GM23338 (cell line): ENCODE results near the gene AMZ1. TPM values are rescaled to one million over a fixed set of nuclear protein-coding genes. Genes with fewer than 3 reads are reported as not detected.

ENCODE experiments used
- EZH2phosphoT487 ChIP-seq: fragments of 200-600 bp; sonication (generic); IDR thresholded peaks from one replicate; pipeline ENCODE4 v1.8.1; 2018; ENCODE audit warnings: antibody characterized with exemption; ENCODE audit not compliant: unreplicated experiment
- JUNB ChIP-seq: IDR thresholded peaks from one replicate; pipeline ENCODE4 v1.6.1; 2016; ENCODE audit warnings: antibody characterized with exemption; ENCODE audit not compliant: unreplicated experiment
- ZNF462 ChIP-seq: fragments of 250-450 bp; sonication (Bioruptor Pico); IDR thresholded peaks from 2 replicates; pipeline ENCODE4 v1.5.0; 2020; ENCODE audit warnings: mild to moderate bottlenecking, moderate library complexity
- polyA plus RNA-seq: library from polyadenylated mRNA; unstranded; fragments of >200 nt; fragmentation: Nextera tagmentation; extraction: Ambion mirVana; gene quantifications from 2 replicates; pipeline ENCODE4 v1.2.1, GENCODE V29; 2016
- total RNA-seq: library from RNA; depleted of rRNA; stranded (reverse); fragments of >200 nt; shearing (Covaris generic); gene quantifications from 2 replicates; pipeline ENCODE4 v1.2.3, GENCODE V29; 2014
- TF ChIP-seq, protein P1 (sequence below): IDR thresholded peaks from one replicate; pipeline ENCODE4 v1.6.1; 2018; ENCODE audit warnings: antibody characterized with exemption; ENCODE audit not compliant: unreplicated experiment

Gene AMZ1
- total and polyA plus RNA-seq, 2 experiments from 2014 or later, result 0.73 to 4.5 TPM

DNA sequence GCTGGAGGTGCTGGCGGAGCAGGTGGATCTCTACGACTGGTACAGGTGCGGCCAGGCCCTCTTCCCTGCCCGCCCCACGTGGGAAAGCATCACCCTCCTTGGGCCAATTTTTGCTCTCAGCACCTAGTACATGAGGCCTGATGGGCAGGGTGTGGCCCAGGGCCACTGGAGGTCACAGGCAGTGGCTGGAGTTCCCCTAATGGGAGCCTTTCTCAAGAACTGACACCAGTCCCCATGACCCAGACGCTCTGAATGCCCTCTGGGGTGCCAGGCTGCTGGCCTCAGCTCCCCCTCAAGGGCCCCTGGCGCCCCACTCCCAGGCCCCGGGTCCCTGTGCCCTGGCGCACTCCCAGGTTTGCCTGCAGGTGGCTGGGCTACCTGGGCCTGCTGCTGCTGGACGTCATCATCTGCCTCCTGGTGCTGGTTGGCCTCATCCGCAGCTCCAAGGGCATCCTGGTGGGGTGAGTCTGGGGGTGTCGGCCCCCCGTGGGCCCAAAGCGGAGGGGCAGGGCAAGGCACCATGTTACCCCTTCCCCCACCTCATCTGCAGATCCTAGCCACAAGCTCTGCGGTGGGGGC lies 40.3 kb upstream of the AMZ1 start (continued):
- TF ChIP-seq ZNF462 (CRISPR knock-in tag) (no peak), EZH2phosphoT487 (no peak), JUNB (no peak)
- TF ChIP-seq, protein P1, sequence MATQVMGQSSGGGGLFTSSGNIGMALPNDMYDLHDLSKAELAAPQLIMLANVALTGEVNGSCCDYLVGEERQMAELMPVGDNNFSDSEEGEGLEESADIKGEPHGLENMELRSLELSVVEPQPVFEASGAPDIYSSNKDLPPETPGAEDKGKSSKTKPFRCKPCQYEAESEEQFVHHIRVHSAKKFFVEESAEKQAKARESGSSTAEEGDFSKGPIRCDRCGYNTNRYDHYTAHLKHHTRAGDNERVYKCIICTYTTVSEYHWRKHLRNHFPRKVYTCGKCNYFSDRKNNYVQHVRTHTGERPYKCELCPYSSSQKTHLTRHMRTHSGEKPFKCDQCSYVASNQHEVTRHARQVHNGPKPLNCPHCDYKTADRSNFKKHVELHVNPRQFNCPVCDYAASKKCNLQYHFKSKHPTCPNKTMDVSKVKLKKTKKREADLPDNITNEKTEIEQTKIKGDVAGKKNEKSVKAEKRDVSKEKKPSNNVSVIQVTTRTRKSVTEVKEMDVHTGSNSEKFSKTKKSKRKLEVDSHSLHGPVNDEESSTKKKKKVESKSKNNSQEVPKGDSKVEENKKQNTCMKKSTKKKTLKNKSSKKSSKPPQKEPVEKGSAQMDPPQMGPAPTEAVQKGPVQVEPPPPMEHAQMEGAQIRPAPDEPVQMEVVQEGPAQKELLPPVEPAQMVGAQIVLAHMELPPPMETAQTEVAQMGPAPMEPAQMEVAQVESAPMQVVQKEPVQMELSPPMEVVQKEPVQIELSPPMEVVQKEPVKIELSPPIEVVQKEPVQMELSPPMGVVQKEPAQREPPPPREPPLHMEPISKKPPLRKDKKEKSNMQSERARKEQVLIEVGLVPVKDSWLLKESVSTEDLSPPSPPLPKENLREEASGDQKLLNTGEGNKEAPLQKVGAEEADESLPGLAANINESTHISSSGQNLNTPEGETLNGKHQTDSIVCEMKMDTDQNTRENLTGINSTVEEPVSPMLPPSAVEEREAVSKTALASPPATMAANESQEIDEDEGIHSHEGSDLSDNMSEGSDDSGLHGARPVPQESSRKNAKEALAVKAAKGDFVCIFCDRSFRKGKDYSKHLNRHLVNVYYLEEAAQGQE, result no peak
